HG03280 (cell line): ENCODE data around the gene CD24.
"Not testable (repeated sequence)": the region's sequence is repeated elsewhere in the genome, so short reads cannot be mapped to it uniquely, and the experiment has no call there.

Source experiments
- ATAC-seq: cut with Tn5 transposase; IDR thresholded peaks from one replicate; pipeline ENCODE4 v1.9.1; 2021; ENCODE audit warnings: mild to moderate bottlenecking, moderate library complexity; ENCODE audit not compliant: unreplicated experiment

CD24 gene

DNA sequence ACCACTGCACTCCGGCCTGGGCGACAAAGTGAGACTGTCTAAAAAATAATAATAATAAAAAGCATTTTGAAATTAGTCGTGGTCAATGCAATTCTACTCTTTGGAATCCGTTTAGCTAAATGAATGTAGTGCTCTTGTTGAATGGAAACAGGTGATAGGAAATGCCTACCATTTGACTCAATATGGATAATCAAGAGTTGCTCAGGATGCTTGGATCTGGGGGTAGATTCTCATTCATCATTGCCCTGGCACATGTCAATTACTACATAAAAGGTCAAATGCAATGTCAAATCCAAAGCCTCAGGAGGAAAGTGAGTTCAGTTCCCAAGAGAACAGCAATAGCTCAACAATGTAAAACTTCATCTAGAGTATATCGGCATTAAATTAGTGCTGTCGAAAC is 3.8 kb downstream of the CD24 start:
- not testable (repeated sequence) for ATAC-seq

DNA sequence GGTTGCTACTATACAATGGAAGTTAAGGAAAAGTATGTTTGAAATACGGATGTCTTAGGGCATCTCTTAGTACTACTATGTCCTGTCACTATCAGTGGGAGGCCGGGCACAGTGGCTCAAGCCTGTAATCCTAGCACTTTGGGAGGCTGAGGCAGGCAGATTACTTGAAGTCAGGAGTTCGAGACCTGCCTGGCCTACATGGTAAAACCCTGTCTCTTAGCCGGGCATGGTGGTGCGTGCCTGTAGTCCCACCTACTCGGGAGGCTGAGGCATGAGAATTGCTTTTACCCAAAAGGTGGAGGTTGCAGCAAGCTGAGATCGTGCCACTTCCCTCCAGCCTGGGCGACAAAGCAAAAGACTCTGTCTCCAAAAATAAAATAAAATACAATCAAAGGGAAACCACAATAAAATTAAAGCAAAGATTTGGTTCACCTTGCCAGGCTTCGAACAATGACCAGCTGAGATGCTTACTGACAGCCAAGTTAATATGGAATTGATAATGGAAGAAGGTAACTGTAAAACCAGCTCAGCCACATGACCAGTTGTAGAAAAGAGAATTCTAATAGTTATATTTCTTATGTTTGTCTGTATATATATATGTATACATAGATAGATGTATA is 6.5 kb downstream of the CD24 start:
- ATAC-seq: no peak

DNA sequence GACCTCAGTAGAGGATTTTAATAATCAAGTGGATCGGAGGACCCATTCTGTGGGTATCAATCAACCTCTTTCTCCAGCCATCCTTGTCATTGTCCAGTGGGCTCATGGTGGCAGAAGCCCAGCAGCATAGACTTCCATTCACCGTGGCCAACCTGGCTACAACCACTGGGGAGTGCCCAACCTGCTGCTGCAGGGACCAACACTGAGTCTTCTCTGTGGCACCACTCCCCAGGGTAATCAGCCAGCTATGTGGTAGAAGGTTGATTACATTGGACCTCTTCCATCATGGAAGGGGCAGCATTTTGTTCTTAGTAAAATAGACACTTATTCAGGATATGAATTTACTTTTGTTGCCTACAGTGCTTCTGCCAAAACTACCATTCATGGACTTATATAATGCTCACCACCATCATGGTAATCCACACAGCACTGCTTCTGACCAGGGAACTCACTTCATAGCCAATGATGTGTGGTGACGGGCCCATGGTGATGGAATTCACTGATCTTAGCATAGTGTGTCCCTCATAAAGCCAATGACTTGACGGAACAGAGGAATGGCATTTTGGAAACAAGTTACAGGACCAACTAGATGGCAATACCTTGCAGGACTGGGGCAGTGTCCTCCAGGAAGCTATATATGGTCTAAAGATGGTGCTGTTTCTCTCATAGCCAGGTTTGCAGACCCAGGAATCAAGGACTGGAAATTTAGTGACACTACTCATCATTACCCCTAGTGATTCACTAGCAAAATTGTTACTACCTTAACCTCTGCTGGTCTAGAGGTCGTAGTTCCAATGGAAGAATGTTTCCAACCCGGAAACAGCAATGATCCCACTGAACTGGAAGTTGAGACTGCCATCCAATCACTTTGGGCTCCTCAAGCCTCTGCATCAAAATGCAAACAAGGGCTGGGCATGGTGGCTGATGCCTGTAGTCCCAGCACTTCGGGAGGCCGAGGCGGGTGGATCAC is 7.6 kb downstream of the CD24 start:
- no peak for ATAC-seq

DNA sequence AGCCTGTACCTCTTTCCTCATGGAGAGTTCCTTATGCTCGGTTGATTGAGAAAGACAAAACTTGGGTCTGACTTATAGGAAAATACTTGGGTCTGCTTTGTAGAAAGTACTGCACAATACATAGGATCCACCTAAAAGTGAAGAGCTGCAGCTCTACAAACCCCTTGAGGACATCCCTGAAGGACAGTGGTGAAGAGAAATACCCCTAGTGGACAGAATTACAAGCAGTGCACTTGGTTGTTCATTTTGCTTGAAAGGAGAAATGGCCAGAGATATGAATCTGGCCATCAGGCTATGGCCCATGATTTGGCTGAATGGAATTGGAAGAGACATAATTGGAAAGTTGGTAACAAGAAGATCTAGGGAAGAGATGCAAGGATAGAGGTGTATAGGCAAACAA is 8.3 kb downstream of the CD24 start:
- ATAC-seq: no peak

DNA sequence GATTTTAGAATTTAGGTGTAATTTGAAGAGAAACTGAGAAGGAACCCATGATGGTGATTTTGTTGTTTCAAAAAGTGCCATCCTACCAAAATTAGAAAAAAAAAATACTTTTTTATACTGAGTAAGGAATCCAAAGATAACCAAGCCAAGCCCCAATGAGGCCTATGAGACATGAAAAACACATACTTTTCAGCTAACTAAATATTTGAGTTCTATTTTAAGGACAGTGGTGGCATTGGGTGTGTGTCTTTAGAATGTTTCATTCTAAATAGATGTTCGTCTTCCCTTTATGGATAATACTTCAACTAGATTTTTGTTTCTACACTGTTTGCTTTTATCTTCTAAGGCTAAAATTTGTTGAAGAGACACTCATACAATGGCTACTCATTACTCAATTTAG is 9.6 kb downstream of the CD24 start:
- ATAC-seq: no peak

DNA sequence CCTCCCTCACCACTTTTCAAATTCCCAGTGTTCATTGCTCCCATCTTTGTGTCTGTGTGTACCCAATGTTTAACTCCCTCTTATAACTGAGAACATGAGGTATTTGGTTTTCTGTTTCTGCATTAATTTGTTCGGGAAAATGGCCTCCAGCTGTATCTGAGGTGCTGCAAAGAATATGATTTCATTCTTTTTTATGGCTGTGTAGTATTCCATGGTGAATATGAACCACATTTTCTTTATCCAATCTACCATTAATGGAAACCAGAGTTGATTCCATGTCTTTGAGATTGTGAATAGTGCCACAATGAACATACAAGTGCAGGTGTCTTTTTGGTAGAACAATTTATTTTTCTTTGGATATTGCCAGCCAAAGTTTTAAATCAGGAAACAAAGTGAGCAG is 10.4 kb downstream of the CD24 start:
- ATAC-seq: no peak

DNA sequence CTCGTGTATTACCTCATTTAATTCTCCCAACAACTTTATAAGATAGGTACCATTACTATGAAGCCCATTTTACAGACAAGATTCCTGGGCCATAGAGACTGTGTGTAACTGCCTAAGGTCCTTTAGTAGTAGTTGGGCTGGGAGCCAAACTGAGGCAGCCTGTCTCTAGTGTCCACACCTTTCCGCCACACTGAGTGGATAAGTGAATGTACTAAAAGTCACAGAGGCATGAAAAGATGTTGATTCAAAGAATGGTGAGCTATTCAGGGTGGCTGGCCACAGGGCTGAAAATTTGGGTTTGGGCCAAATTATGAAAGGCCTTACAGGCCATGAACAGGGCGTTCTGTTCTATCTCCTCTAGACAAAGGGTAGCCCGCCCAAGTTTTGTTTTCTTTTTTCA is 11.0 kb downstream of the CD24 start:
- ATAC-seq: no peak

DNA sequence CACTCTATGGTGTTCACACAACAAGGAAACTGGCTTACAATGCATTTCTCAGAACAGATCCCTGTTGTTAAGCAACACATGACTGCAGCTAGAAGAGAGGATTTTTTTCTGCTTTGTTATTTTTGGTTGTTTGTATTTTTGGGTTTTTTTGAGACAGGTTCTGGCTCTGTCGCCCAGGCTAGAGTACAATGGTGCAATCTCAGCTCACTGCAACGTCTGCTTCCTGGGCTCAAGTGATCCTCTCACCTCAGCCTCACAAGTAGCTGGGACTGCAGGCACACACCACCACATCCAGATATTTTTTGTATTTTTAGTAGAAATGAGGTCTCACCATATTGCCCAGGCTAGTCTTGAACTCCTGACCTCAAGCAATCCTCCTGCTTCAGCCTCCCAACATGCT is 12.7 kb downstream of the CD24 start:
- ATAC-seq: no peak

DNA sequence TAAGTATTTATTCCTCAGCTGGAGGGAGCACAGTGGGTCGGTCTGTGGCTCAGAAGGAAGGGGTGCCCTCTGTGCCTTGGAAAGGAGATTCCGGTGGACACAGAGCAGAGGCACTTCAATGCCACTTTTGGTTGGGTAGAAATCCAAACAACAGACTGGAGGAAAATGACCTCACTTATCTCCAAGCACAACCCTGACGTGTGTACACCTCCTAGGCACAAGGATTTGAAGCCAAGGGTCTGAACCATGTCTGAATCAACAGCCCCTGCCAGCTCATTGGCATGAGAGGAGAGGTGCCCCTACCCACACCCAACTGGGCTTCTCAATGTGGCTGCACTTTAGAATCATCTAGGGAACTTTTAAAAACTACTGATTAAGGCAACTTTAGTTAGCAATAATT is 13.4 kb downstream of the CD24 start:
- no peak for ATAC-seq

DNA sequence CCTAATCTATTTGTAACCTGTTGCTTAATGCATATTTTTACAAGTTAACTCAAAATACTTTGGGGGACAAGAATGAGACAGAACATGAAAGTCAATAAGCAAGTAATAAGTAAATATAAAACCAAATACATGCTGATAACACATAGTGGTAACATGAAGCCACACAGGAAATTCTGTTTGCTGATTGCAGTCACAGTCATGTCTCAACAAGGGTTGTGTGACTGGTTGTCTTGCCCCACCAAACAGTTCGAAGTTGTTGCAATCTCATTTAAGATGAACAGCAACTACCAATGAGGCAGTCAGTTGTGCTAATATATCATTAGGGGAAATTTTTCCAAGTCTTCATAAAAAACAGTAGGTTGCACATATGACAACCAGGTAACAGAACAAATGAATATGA is 14.5 kb downstream of the CD24 start:
- no peak for ATAC-seq

DNA sequence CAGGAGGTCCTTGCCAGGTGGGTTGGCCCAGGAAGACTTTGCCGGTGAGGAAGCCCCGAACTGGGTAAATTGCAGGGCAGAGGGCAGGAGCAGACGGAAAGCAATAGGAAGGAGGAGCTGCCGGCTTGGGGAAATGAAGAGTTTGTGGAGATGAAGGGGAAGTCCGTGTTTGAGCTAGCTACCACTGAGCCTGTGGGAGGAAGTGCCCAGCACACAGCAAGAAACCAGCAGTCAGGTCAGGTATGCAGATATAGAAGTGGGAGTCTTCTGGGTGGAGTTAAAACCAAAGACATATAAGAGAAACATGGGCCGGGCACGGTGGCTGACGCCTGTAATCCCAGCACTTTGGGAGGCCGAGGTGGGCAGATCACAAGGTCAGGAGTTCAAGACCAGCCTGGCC is 34.7 kb downstream of the CD24 start:
- ATAC-seq: no peak

DNA sequence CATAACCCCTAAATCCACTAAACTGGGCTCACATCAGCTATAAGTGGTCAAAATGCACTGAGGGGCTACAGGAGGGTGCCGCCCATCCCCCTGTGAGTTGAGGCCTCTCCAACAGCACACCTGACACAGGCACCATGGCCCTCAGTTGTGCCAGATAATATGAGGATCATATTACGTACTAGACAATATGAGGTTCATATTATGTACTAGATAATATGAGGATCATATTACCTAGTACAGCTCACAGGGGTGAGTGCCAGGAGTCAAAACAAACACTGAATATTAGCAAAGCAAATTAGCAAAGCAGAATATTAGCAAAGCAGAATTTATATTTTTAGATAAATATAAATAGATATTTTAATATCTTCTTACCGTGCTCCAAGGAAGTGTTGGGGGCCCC is 35.3 kb downstream of the CD24 start:
- ATAC-seq: no peak

DNA sequence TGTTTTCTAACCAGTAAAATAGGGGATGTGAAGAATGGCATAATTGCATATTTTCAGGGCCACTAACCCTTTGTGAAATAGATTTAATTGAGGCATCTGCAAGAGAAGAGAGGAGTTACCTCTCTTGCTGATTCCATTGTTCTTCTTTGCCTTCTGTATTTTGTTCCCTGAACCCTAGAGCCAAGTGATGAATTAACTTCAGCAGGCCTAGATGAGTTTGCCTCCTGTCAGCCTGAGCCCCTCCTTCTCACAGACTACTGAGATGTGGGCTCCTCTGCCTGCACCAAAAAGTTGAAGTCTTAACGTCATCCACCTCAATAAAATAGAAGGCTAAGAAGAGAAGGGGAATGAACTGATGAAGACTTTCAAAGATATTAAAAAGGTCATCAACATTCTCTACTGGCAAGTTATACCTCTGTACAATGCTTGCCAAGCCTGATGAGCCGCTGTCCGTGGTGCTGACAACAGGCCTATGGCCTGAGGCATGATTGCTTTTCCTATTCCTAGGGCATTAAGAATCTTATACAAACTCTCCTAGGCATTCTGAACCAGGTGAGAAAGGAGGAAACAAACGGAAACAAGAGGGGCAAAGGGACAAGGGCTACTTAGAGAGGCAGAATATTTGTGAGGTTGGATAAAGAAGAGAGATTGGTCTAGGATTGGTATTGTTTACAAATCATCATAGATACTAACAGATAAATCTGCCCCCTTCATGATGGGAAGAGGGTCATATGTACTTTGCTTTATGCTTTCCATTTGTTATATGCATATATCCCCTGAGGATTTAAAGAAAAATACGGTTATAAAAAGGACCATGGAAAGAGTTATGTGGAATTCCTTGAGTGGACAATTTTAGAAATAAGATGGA is 46.8 kb downstream of the CD24 start:
- ATAC-seq: no peak

DNA sequence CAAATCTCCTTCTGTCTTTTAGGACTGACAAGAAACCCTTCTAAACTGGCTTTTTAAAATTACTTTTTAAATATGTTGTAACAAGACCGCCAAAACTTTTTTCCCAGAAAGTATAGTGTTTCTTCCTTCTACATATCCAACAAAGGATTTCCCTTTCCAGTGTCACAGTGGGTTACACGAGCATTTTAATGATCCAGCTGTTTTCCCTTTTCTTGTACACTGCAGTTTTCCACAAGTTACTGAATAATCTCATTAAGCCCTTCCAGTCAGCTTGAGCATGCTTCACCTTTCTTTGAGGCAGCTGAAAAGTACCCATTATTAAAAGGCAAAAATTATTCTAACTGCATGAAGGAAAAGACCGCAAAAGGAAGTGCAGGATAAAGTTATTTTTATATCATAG is 48.6 kb downstream of the CD24 start:
- no peak for ATAC-seq

DNA sequence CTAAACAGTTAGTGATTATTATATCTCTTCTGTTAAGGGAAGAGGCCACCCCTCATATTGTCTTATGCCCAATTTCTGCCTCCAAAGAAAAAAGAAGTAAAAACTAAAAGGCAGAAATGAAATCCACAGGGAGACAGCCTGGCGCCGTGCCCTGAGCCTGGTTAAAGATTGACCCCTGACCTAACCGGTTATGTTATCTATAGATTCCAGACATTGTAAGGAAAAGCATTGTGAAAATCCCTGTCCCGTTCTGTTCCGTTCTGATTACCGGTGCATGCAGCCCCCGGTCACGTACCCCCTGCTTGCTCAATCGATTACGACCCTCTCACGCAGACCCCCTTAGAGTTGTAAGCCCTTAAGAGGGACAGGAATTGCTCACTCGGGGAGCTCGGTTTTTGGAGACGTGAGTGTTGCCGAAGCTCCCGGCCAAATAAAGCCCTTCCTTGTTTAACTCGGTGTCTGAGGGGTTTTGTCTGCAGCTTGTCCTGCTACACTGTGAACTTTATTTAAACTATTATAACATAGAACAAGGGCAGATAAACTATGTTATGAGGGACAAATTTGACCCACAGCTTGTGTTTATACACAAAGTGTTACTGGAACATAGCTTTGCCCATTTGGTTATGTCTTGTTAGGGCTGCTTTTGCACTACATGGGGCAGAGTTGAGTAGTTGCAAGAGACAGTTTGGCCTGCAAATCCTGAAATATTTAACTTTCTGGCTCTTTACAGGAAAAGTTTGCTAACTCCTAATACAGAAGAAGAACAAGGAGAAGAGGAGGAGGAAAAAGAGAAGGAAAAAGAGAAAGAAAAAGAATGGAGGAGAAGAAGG is 49.6 kb downstream of the CD24 start:
- no peak for ATAC-seq

DNA sequence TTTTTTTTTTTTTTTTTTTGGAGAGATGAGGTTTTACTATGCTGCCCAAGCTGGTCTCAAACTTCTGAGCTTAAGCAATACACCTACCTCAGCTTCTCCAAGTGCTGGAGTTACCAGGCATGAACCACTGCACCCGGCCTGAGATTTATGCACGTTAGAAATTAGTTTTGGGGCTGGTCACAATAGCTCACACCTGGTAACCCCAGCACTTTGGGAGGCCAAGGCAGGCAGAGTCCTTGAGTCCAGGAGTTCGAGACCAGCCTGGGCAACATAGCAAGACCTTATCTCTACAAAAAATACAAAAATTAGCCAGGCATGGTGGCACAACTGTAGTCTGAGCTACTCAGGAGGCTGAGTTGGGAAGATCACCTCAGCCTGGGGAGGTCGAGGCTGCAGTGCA is 51.9 kb downstream of the CD24 start:
- ATAC-seq: no peak
